MCF 10A (cell line): ENCODE measurements around the gene AKAP1. TPM values are rescaled to one million over a fixed set of nuclear protein-coding genes. Genes with fewer than 3 reads are reported as not detected.
A peak's percentile ranks its signal among the peaks of the same experiment; 100 is the strongest.

ENCODE experiments used
- BruUV-seq: library from RNA; stranded (reverse); fragments of 400-500 nt; replicated peaks from 2 replicates; lab custom pipeline; 2021; lab: Mats Ljungman, UMichigan
- CTCF ChIA-PET: fragments of 300-600 bp; sonication (Branson Sonifier 250); formaldehyde crosslinking; extraction: SDS; loops from one replicate; lab custom pipeline; 2021; ENCODE audit warnings: antibody characterized with exemption, inconsistent platforms; lab: Yijun Ruan, JAX
- POLR2A ChIA-PET: fragments of 300-600, 350-650 bp; sonication (Branson Sonifier 250); formaldehyde crosslinking; extraction: SDS; loops from one replicate; lab custom pipeline; 2020; ENCODE audit warnings: antibody characterized with exemption, inconsistent platforms; lab: Yijun Ruan, JAX
- DNase-seq: peaks from one replicate; pipeline ENCODE4 v3.0.0-alpha.2; 2018; ENCODE audit not compliant: unreplicated experiment
- H3K27ac Mint-ChIP-seq: one replicate; pipeline ENCODE4 v1.8.0; 2022; ENCODE audit warnings: mild to moderate bottlenecking, low read depth, mixed read lengths; ENCODE audit not compliant: unreplicated experiment
- H3K27me3 Mint-ChIP-seq: one replicate; pipeline ENCODE4 v1.8.0; 2022; ENCODE audit warnings: mixed read lengths; ENCODE audit not compliant: insufficient read depth, unreplicated experiment
- H3K36me3 Mint-ChIP-seq: one replicate; pipeline ENCODE4 v1.8.0; 2022; ENCODE audit warnings: mild to moderate bottlenecking, moderate library complexity, mixed read lengths; ENCODE audit not compliant: insufficient read depth, unreplicated experiment
- H3K4me1 Mint-ChIP-seq: one replicate; pipeline ENCODE4 v1.8.0; 2022; ENCODE audit warnings: mixed read lengths; ENCODE audit not compliant: insufficient read depth, unreplicated experiment
- H3K4me3 Mint-ChIP-seq: one replicate; pipeline ENCODE4 v1.8.0; 2022; ENCODE audit warnings: mild to moderate bottlenecking, moderate library complexity, mixed read lengths; ENCODE audit not compliant: unreplicated experiment
- H3K9me3 Mint-ChIP-seq: one replicate; pipeline ENCODE4 v1.8.0; 2022; ENCODE audit warnings: mixed read lengths; ENCODE audit not compliant: unreplicated experiment
- intact Hi-C: fragments of 100-400 bp; cut with micrococcal nuclease; formaldehyde crosslinking; loops from 2 replicates; pipeline ENCODE4 v1.14.1; 2022
- total RNA-seq: library from RNA; stranded (reverse); gene quantifications from 2 replicates; pipeline ENCODE4 v1.2.3, GENCODE V29; 2022
- TF ChIP-seq, protein P1 (sequence below): fragments of 200-600 bp; IDR thresholded peaks from one replicate; pipeline ENCODE4 v1.8.0; 2022; ENCODE audit warnings: antibody characterized with exemption, mild to moderate bottlenecking; ENCODE audit not compliant: unreplicated experiment

AKAP1 gene
- total RNA-seq, 1 experiment from 2014 or later = 32.4 TPM

DNA sequence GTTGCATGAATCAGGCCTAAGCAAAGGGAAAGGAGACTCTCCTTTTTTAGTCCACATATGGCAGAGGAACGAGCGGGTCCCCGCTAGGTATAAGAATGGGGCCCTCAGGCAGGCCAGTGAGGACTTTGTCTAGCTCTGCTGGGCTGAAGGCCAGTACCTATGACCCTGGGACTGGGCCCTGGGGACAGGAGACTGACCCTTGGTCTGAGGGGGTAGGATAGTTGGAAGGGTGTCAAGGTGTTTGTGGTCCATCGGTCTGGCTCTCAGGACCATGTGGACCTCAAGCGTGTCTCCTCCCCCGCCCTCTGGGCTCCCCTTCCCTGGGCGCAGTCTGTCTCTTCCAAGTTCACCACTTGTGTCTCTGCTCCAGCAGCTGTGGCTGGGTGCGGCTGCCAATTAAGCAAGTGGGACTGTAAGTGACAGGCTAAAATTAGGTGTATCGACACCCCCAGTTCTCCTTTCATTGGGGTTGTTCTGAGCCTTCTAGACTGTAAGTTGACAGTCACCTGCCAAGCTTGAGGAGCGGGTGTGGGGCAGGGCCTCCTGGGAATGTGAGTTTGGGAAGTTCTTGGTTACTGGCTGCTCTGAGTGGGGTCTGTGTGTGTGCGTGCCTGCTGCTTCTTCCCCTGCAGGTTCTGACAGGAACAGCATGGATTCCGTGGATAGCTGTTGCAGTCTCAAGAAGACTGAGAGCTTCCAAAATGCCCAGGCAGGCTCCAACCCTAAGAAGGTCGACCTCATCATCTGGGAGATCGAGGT is 24.5 kb downstream of the AKAP1 start:
- no TSS peak for BruUV-seq
- ChIA-PET POLR2A (interaction anchor here (0.6 to 1.3 kb wide), 4 partner anchors 11 to 716 kb away, joined by 3 to 6 read pairs (median 4); no protein-coding TSS in a partner anchor), CTCF (interaction anchor here (0.6 to 1.8 kb wide), 6 partner anchors 11 to 725 kb away, joined by 3 to 8 read pairs (median 4); no protein-coding TSS in a partner anchor)
- Mint-ChIP-seq H3K9me3 (no peaks in the 10 kb centered on the region), H3K36me3 (peaks cover 30% of the 10 kb centered on the region), H3K4me1 (peaks cover 24% of the 10 kb centered on the region), H3K27me3 (no peaks in the 10 kb centered on the region), H3K27ac (no peak overlapping the region), H3K4me3 (no peak overlapping the region)
- intact Hi-C loops = loop anchor here (10.0 kb wide), 1 partner anchor 885 kb away; no protein-coding TSS in a partner anchor
- TF ChIP-seq, protein P1, sequence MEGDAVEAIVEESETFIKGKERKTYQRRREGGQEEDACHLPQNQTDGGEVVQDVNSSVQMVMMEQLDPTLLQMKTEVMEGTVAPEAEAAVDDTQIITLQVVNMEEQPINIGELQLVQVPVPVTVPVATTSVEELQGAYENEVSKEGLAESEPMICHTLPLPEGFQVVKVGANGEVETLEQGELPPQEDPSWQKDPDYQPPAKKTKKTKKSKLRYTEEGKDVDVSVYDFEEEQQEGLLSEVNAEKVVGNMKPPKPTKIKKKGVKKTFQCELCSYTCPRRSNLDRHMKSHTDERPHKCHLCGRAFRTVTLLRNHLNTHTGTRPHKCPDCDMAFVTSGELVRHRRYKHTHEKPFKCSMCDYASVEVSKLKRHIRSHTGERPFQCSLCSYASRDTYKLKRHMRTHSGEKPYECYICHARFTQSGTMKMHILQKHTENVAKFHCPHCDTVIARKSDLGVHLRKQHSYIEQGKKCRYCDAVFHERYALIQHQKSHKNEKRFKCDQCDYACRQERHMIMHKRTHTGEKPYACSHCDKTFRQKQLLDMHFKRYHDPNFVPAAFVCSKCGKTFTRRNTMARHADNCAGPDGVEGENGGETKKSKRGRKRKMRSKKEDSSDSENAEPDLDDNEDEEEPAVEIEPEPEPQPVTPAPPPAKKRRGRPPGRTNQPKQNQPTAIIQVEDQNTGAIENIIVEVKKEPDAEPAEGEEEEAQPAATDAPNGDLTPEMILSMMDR = no peak
- no peak for DNase-seq

DNA sequence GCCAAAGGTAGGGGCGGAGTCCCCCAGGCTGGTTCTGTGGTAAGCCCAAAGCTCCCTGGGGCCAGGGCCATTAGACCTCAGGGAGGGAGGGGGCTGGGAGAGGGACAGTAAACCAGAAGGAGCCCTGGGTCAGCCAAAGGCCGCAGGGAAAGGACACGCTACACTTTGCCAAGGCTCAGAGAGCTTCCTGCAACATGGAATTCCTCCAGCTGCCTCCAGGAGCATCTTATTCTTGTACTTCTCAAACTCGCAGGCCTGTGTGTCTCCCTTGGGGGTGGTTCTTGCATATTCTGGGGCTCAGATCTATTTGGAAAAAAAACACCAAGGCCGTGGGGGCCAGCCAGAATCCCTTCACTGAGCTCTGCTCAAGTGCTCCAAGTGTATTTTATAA is 25.1 kb downstream of the AKAP1 start:
- peaks cover 30% of the 10 kb centered on the region for H3K36me3 Mint-ChIP-seq
- CTCF ChIA-PET = interaction anchor here (0.6 to 1.8 kb wide), 6 partner anchors 11 to 724 kb away, joined by 3 to 8 read pairs (median 4); no protein-coding TSS in a partner anchor

DNA sequence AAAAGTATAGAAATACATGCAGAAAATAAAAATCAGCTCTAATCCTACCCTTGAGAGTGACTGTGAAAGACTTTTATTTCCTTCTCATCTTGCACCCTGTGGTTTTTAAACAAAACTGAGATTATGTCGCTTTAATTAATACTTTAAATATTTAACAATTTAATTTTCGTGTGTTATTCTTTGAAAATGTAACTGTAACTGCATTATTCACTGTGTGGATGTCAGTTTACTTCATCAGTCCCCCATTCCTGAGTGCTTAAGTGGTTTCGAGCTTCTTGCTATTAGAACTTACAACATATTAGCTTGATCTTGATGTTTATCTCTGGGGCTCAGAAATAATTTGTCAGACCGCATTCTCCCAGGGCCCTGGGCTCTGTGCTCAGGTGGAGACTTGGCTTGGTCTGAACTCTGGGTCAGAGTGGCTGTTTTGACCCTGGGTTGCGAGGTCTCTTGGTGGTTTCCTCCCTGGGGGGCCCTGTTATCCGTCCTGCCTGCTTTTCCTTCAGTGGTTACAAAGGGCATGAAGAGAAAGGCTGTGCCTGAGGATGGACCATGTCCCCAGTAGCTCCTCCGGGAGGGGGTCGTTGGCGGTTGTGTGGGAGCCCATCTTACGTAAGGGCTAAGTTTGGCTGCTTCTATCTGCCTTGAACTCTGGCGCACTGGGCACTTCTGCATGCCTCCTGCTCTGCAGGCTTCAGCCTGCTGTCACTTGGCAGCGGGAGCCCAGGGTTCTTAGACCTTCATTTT is 25.7 kb downstream of the AKAP1 start:
- Mint-ChIP-seq H3K4me3 (no peak overlapping the region), H3K4me1 (peaks cover 18% of the 10 kb centered on the region), H3K9me3 (no peaks in the 10 kb centered on the region), H3K27me3 (no peaks in the 10 kb centered on the region), H3K27ac (no peak overlapping the region), H3K36me3 (peaks cover 30% of the 10 kb centered on the region)
- BruUV-seq = no TSS peak
- POLR2A ChIA-PET = interaction anchor here (0.7 to 1.3 kb wide), 3 partner anchors 8 to 17 kb away, joined by 3 to 6 read pairs (median 3); no protein-coding TSS in a partner anchor
- DNase-seq = no peak
- intact Hi-C loops = no loop called here
- CTCF ChIA-PET = interaction anchor here (0.6 to 1.8 kb wide), 5 partner anchors 10 to 724 kb away, joined by 3 to 8 read pairs (median 4); no protein-coding TSS in a partner anchor
- TF ChIP-seq, protein P1 = no peak

More for the DNA sequence above, 25.1 kb downstream of the AKAP1 start:
- H3K4me1 Mint-ChIP-seq = peaks cover 19% of the 10 kb centered on the region
- BruUV-seq = no TSS peak
- no peak overlapping the region for H3K27ac Mint-ChIP-seq
- intact Hi-C loops = no loop called here
- TF ChIP-seq, protein P1 = peak; percentile 7
- no peak overlapping the region for H3K4me3 Mint-ChIP-seq
- H3K27me3 Mint-ChIP-seq = no peaks in the 10 kb centered on the region
- POLR2A ChIA-PET = interaction anchor here (0.6 to 1.3 kb wide), 4 partner anchors 10 to 715 kb away, joined by 3 to 6 read pairs (median 4); no protein-coding TSS in a partner anchor
- DNase-seq = no peak
- H3K9me3 Mint-ChIP-seq = no peaks in the 10 kb centered on the region
